Astrocyte (in vitro differentiated cells and primary cell): ENCODE results near the gene IRF2BPL. TPM values are rescaled to one million over a fixed set of nuclear protein-coding genes. Genes with fewer than 3 reads are reported as not detected.
A peak's percentile ranks its signal among the peaks of the same experiment; 100 is the strongest.

Experiments
- DNase-seq: peaks from one replicate; pipeline ENCODE4 v3.0.0-alpha.2; 2010; ENCODE audit warnings: low read depth
- FAIRE-seq: peaks from 2 replicates; lab custom pipeline; 2011; peaks lifted over from hg19 to GRCh38; lab: Jason Lieb, UNC
- H2AFZ ChIP-seq: 2 replicates; pipeline ENCODE4 v1.6.0; 2012; ENCODE audit warnings: low read depth, low read length, inconsistent platforms
- H3K27ac ChIP-seq: 2 replicates; pipeline ENCODE4 v1.5.1; 2011; ENCODE audit warnings: low read depth, low read length, inconsistent platforms
- H3K27me3 ChIP-seq: 2 replicates; pipeline ENCODE4 v1.6.0; 2011; ENCODE audit warnings: low read length, inconsistent platforms; ENCODE audit not compliant: insufficient read depth
- H3K36me3 ChIP-seq: 2 replicates; pipeline ENCODE4 v1.5.1; 2011; ENCODE audit warnings: low read length, inconsistent platforms; ENCODE audit not compliant: insufficient read depth
- H3K4me1 ChIP-seq: 2 replicates; pipeline ENCODE4 v1.5.1; 2011; ENCODE audit warnings: low read length, inconsistent platforms; ENCODE audit not compliant: insufficient read depth
- H3K4me2 ChIP-seq: 2 replicates; pipeline ENCODE4 v1.6.0; 2012; ENCODE audit warnings: low read length, inconsistent platforms
- H3K4me3 ChIP-seq: 2 replicates; pipeline ENCODE4 v1.5.1; 2011; ENCODE audit warnings: low read depth, mild to moderate bottlenecking, low read length, inconsistent platforms; ENCODE audit not compliant: insufficient read depth
- H3K79me2 ChIP-seq: 2 replicates; pipeline ENCODE4 v1.6.0; 2012; ENCODE audit warnings: mild to moderate bottlenecking, low read length, inconsistent platforms; ENCODE audit not compliant: insufficient read depth
- H3K9ac ChIP-seq: 2 replicates; pipeline ENCODE4 v1.6.0; 2012; ENCODE audit warnings: mild to moderate bottlenecking, low read length, inconsistent platforms
- H3K9me3 ChIP-seq: 2 replicates; pipeline ENCODE4 v1.5.1; 2012; ENCODE audit warnings: low read depth, mild to moderate bottlenecking, low read length, inconsistent platforms; ENCODE audit not compliant: insufficient read depth
- H4K20me1 ChIP-seq: 2 replicates; pipeline ENCODE4 v1.6.0; 2012; ENCODE audit warnings: low read length, inconsistent platforms; ENCODE audit not compliant: insufficient read depth
- H3K27ac Mint-ChIP-seq: one replicate; pipeline ENCODE4 v1.8.0; 2021; ENCODE audit warnings: mild to moderate bottlenecking, mixed read lengths; ENCODE audit not compliant: unreplicated experiment
- H3K27me3 Mint-ChIP-seq: one replicate; pipeline ENCODE4 v1.8.0; 2021; ENCODE audit warnings: low read depth, mixed read lengths; ENCODE audit not compliant: unreplicated experiment
- H3K36me3 Mint-ChIP-seq: one replicate; pipeline ENCODE4 v1.8.0; 2021; ENCODE audit warnings: low read depth, mixed read lengths; ENCODE audit not compliant: unreplicated experiment
- H3K4me1 Mint-ChIP-seq: one replicate; pipeline ENCODE4 v1.8.0; 2021; ENCODE audit warnings: low read depth, mixed read lengths; ENCODE audit not compliant: unreplicated experiment
- H3K4me3 Mint-ChIP-seq: one replicate; pipeline ENCODE4 v1.8.0; 2021; ENCODE audit warnings: mild to moderate bottlenecking, moderate library complexity, mixed read lengths; ENCODE audit not compliant: unreplicated experiment
- H3K9me3 Mint-ChIP-seq: one replicate; pipeline ENCODE4 v1.8.0; 2021; ENCODE audit warnings: mild to moderate bottlenecking, mixed read lengths; ENCODE audit not compliant: unreplicated experiment
- CTCF ChIP-seq: IDR thresholded peaks from 2 replicates; pipeline ENCODE4 v1.5.1; 2011; ENCODE audit warnings: low read depth, mild to moderate bottlenecking, inconsistent platforms, low read length, moderate library complexity; ENCODE audit not compliant: insufficient read depth
- EZH2 ChIP-seq: IDR thresholded peaks from 2 replicates; pipeline ENCODE4 v1.6.1; 2012; ENCODE audit warnings: mild to moderate bottlenecking, low read length, inconsistent platforms; ENCODE audit not compliant: insufficient read depth
- total RNA-seq: library from RNA; stranded (reverse); gene quantifications from 2 replicates; pipeline ENCODE4 v1.2.1, GENCODE V29; 2021

Gene IRF2BPL
- total RNA-seq, 1 donor from 2014 or later = 42.7 TPM

DNA sequence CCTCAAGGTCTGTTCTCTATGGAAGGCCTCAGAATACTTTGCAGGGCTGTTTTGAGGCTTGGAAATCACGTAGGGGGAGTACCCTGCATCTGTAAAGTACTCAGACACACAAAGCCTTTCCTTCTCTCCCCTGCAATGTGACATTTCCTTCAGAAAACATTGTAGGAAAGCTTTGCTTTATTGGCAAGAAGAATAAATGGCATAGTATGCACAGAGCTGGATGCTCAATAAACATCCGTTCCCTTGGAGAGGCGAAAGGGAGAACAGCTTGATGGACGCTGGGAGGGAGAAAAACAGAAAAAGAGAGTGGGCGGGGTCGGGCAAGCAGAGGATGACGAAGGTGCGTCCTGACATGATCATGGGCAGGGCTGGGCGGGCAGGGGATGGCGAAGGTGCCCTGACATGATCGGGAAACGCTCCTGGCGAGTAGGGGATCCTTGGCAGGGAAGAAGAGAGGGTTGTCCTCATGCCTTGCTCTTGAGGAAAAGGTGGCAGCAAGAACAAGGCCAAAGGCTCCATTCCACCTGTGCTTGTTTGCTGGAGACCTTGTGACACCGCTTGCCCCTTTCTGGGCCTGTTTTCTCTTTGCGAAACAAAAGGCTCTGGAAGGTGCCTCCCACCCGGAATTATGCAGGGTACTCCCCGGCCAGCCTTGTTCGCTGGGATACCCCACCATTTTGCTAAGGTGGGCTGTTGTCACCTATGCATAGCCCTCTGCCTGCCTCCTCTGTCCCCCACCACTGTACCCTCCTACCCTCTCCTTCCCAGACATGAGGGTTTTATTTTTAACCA is 21.1 kb downstream of the IRF2BPL start:
- no peaks in the 10 kb centered on the region for H4K20me1 ChIP-seq
- no peak overlapping the region for H3K4me3 ChIP-seq
- H3K4me1 Mint-ChIP-seq = peaks cover 17% of the 10 kb centered on the region
- no peak overlapping the region for H3K4me3 Mint-ChIP-seq
- H2AFZ ChIP-seq = no peak overlapping the region
- H3K9ac ChIP-seq = no peak overlapping the region
- H3K9me3 Mint-ChIP-seq = peaks cover 2% of the 10 kb centered on the region
- no peaks in the 10 kb centered on the region for H3K36me3 ChIP-seq
- peaks cover 38% of the 10 kb centered on the region for H3K27me3 Mint-ChIP-seq
- H3K27ac ChIP-seq = no peak overlapping the region
- H3K9me3 ChIP-seq = no peaks in the 10 kb centered on the region
- peaks cover 2% of the 10 kb centered on the region for H3K27me3 ChIP-seq
- FAIRE-seq (no peak), DNase-seq (no peak)
- H3K4me2 ChIP-seq = no peak overlapping the region
- no peaks in the 10 kb centered on the region for H3K79me2 ChIP-seq
- peaks cover 4% of the 10 kb centered on the region for H3K4me1 ChIP-seq
- H3K27ac Mint-ChIP-seq = no peak overlapping the region
- TF ChIP-seq CTCF (no peak), EZH2 (no peak)
- H3K36me3 Mint-ChIP-seq = peaks cover 2% of the 10 kb centered on the region

GRCh38 chr14:77006132-77006531 is 22.4 kb downstream of the IRF2BPL start:
- Histone ChIP-seq H3K36me3 (no peaks in the 10 kb centered on the region), H3K4me1 (peaks cover 4% of the 10 kb centered on the region), H3K27ac (no peak overlapping the region), H2AFZ (no peak overlapping the region), H3K79me2 (no peaks in the 10 kb centered on the region), H3K27me3 (peaks cover 2% of the 10 kb centered on the region), H3K4me2 (no peak overlapping the region), H3K9ac (no peak overlapping the region), H4K20me1 (no peaks in the 10 kb centered on the region), H3K4me3 (no peak overlapping the region), H3K9me3 (no peaks in the 10 kb centered on the region)
- DNase-seq (no peak), FAIRE-seq (no peak)
- Mint-ChIP-seq H3K27me3 (peaks cover 30% of the 10 kb centered on the region), H3K4me3 (no peak overlapping the region), H3K9me3 (peaks cover 2% of the 10 kb centered on the region), H3K4me1 (peaks cover 17% of the 10 kb centered on the region), H3K27ac (peak overlapping the region; percentile 29), H3K36me3 (no peaks in the 10 kb centered on the region)
- TF ChIP-seq CTCF = no peak
- TF ChIP-seq EZH2 = no peak

GRCh38 chr14:77005559-77005958 is 22.9 kb downstream of the IRF2BPL start:
- Mint-ChIP-seq H3K27ac (no peak overlapping the region), H3K4me3 (no peak overlapping the region)

More at GRCh38 chr14:77005559-77005958, 22.9 kb downstream of the IRF2BPL start:
- H3K27me3 Mint-ChIP-seq = peaks cover 26% of the 10 kb centered on the region
- DNase-seq (no peak), FAIRE-seq (no peak)
- no peaks in the 10 kb centered on the region for H3K36me3 ChIP-seq
- peaks cover 2% of the 10 kb centered on the region for H3K27me3 ChIP-seq
- no peak overlapping the region for H3K27ac ChIP-seq
- no peak overlapping the region for H3K4me3 ChIP-seq
- no peaks in the 10 kb centered on the region for H3K36me3 Mint-ChIP-seq
- no peaks in the 10 kb centered on the region for H3K79me2 ChIP-seq
- TF ChIP-seq EZH2 (no peak), CTCF (no peak)
- H2AFZ ChIP-seq = no peak overlapping the region
- no peaks in the 10 kb centered on the region for H3K9me3 ChIP-seq
- H3K4me1 Mint-ChIP-seq = peaks cover 18% of the 10 kb centered on the region
- no peaks in the 10 kb centered on the region for H4K20me1 ChIP-seq
- H3K9me3 Mint-ChIP-seq = peaks cover 2% of the 10 kb centered on the region
- no peak overlapping the region for H3K9ac ChIP-seq
- peaks cover 7% of the 10 kb centered on the region for H3K4me1 ChIP-seq
- no peak overlapping the region for H3K4me2 ChIP-seq
